Natural killer cell (primary cell): ENCODE data around the gene COL5A1. TPM values are rescaled to one million over a fixed set of nuclear protein-coding genes. Genes with fewer than 3 reads are reported as not detected.

ENCODE experiments used
- ATAC-seq, 3 donors: fragments of 150-1000 bp in 2 of 3; fragments of 200-7000 bp in 1 of 3; cut with Tn5 transposase; 1 replicate in 1 of 3; 2 replicates in 2 of 3; pipeline ENCODE4 v1.10.0; 2021; ENCODE audit warnings: mild to moderate bottlenecking in 2 of 3, moderate library complexity in 2 of 3
- DNase-seq, 2 donors: peaks; one replicate each; pipeline versions ENCODE4 v3.0.0 to v3.0.0-alpha.2; 2013 to 2021; ENCODE audit warnings: mixed read lengths in 1 of 2
- H3K27ac ChIP-seq: one replicate; pipeline ENCODE4 v1.5.1; 2013; ENCODE audit warnings: mild to moderate bottlenecking, low read length
- H3K27me3 ChIP-seq: one replicate; pipeline ENCODE4 v1.6.1; 2013; ENCODE audit warnings: low read length; ENCODE audit not compliant: control insufficient read depth, insufficient read depth
- H3K36me3 ChIP-seq: one replicate; pipeline ENCODE4 v1.6.1; 2013; ENCODE audit warnings: low read length; ENCODE audit not compliant: control insufficient read depth, insufficient read depth
- H3K4me1 ChIP-seq: one replicate; pipeline ENCODE4 v1.6.1; 2013; ENCODE audit warnings: low read length; ENCODE audit not compliant: control insufficient read depth, insufficient read depth
- H3K4me3 ChIP-seq: one replicate; pipeline ENCODE4 v1.5.1; 2013; ENCODE audit warnings: low read length
- H3K9me3 ChIP-seq: one replicate; pipeline ENCODE4 v1.6.1; 2013; ENCODE audit warnings: low read length; ENCODE audit not compliant: control insufficient read depth, insufficient read depth
- H3K27ac Mint-ChIP-seq, 2 donors: one replicate each; pipeline ENCODE4 v1.8.0; 2022; ENCODE audit warnings: mild to moderate bottlenecking in 2 of 2, mixed read lengths in 2 of 2, moderate library complexity in 1 of 2
- H3K27me3 Mint-ChIP-seq, 2 donors: one replicate each; pipeline ENCODE4 v1.8.0; 2022; ENCODE audit warnings: low read depth in 2 of 2, mixed read lengths in 2 of 2
- H3K36me3 Mint-ChIP-seq: one replicate; pipeline ENCODE4 v1.8.0; 2022; ENCODE audit warnings: mixed read lengths
- H3K4me1 Mint-ChIP-seq, 2 donors: one replicate each; pipeline ENCODE4 v1.8.0; 2022; ENCODE audit warnings: mixed read lengths in 2 of 2
- H3K4me3 Mint-ChIP-seq: one replicate; pipeline ENCODE4 v1.8.0; 2022; ENCODE audit warnings: mild to moderate bottlenecking, moderate library complexity, mixed read lengths
- H3K9me3 Mint-ChIP-seq, 2 donors: one replicate each; pipeline ENCODE4 v1.8.0; 2022; ENCODE audit warnings: mixed read lengths in 2 of 2
- WGBS: methylation state at CpG from one replicate; pipeline ENCODE4 v1.1.7; 2013; ENCODE audit warnings: missing lambda C conversion rate; ENCODE audit not compliant: insufficient coverage; 5-methylcytosine and 5-hydroxymethylcytosine counted together
- intact Hi-C: fragments of 100-400 bp; cut with micrococcal nuclease; formaldehyde crosslinking; loops from one replicate; pipeline ENCODE4 v1.14.2; 2022
- total RNA-seq, 4 donors: library from RNA; stranded (reverse); fragments of 120-200 nt in 1 of 4; gene quantifications; one replicate each; pipeline versions ENCODE4 v1.2.3 to v1.2.4, GENCODE V29; 2013 to 2022
- TF ChIP-seq, protein P1 (sequence below): fragments of 200-600 bp; IDR thresholded peaks from one replicate; pipeline ENCODE4 v1.8.0; 2022; ENCODE audit warnings: antibody characterized with exemption

The COL5A1 gene
- total RNA-seq, 3 donors from 2014 or later (not counting 1 experiment from before 2014, with no cell fraction given), result 0.11 to 0.28 (median 0.23) TPM

DNA sequence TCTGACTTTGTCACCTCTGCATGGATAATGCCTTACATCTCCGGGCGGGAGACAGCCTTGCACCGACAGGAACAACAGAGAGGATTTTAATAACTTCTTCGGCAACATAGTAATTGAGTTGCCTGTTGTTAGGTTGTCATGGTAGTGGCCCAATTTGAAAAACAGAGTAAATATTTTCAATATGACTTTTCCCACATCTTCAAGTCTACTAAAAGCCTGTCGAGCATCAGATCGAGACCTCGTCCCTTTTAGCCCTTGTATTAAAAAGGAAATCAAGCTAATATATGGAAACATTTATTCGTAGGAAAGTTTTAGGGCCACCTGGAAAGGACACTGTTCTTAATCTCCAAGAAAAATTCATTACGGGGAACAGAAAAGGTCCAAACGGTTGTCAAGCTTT lies 168.2 kb downstream of the COL5A1 start:
- no peak overlapping the region for H3K27ac Mint-ChIP-seq
- H3K27me3 ChIP-seq, result no peaks in the 10 kb centered on the region
- intact Hi-C loops, result no loop called here
- no peak overlapping the region for H3K27ac ChIP-seq
- H3K4me1 ChIP-seq, result no peaks in the 10 kb centered on the region
- no peaks in the 10 kb centered on the region for H3K4me1 Mint-ChIP-seq
- H3K9me3 Mint-ChIP-seq, result no peaks in the 10 kb centered on the region
- no peaks in the 10 kb centered on the region for H3K9me3 ChIP-seq
- ATAC-seq, result no peak
- H3K4me3 ChIP-seq, result no peak overlapping the region
- no peaks in the 10 kb centered on the region for H3K36me3 Mint-ChIP-seq
- 89% methylated on average over 10 of the region's 10 CpGs for WGBS
- no peaks in the 10 kb centered on the region for H3K36me3 ChIP-seq
- H3K27me3 Mint-ChIP-seq, result no peaks in the 10 kb centered on the region
- TF ChIP-seq, protein P1, sequence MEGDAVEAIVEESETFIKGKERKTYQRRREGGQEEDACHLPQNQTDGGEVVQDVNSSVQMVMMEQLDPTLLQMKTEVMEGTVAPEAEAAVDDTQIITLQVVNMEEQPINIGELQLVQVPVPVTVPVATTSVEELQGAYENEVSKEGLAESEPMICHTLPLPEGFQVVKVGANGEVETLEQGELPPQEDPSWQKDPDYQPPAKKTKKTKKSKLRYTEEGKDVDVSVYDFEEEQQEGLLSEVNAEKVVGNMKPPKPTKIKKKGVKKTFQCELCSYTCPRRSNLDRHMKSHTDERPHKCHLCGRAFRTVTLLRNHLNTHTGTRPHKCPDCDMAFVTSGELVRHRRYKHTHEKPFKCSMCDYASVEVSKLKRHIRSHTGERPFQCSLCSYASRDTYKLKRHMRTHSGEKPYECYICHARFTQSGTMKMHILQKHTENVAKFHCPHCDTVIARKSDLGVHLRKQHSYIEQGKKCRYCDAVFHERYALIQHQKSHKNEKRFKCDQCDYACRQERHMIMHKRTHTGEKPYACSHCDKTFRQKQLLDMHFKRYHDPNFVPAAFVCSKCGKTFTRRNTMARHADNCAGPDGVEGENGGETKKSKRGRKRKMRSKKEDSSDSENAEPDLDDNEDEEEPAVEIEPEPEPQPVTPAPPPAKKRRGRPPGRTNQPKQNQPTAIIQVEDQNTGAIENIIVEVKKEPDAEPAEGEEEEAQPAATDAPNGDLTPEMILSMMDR, result no peak
- DNase-seq, result no peak
- no peak overlapping the region for H3K4me3 Mint-ChIP-seq

DNA sequence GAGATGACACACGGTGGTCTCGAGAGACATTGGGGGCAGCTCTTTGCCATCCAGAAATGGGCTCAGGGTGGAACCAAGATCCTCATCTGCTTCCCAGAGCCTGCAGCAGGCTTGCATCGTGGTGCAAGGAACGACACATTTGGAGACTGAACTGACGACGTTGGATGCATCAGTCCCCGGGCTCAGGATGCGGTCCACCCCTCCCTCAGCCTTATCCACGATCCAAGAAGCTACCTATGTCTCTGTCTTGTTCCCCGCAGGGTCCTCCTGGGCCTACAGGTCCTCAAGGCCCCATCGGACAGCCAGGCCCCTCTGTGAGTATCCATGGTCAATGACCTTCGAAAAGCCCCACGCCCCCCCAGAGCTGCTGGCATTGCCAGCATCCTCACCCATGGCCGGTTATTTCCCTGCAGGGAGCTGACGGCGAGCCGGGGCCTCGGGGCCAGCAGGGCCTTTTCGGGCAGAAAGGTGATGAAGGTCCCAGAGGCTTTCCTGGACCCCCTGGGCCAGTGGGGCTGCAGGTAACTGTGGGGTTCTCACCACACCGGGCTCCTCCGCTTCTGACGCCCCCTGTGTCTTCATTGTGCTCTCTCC lies 169.6 kb downstream of the COL5A1 start:
- WGBS, result 91% methylated on average over 22 of the region's 22 CpGs
- Mint-ChIP-seq H3K27me3 (no peaks in the 10 kb centered on the region), H3K4me3 (no peak overlapping the region), H3K4me1 (no peaks in the 10 kb centered on the region), H3K27ac (no peak overlapping the region), H3K36me3 (no peaks in the 10 kb centered on the region), H3K9me3 (no peaks in the 10 kb centered on the region)
- TF ChIP-seq, protein P1, result no peak
- no peak for DNase-seq
- ATAC-seq, result no peak
- Histone ChIP-seq H3K36me3 (no peaks in the 10 kb centered on the region), H3K9me3 (no peaks in the 10 kb centered on the region), H3K27ac (no peak overlapping the region), H3K27me3 (no peaks in the 10 kb centered on the region), H3K4me3 (no peak overlapping the region), H3K4me1 (no peaks in the 10 kb centered on the region)
- intact Hi-C loops, result no loop called here

DNA sequence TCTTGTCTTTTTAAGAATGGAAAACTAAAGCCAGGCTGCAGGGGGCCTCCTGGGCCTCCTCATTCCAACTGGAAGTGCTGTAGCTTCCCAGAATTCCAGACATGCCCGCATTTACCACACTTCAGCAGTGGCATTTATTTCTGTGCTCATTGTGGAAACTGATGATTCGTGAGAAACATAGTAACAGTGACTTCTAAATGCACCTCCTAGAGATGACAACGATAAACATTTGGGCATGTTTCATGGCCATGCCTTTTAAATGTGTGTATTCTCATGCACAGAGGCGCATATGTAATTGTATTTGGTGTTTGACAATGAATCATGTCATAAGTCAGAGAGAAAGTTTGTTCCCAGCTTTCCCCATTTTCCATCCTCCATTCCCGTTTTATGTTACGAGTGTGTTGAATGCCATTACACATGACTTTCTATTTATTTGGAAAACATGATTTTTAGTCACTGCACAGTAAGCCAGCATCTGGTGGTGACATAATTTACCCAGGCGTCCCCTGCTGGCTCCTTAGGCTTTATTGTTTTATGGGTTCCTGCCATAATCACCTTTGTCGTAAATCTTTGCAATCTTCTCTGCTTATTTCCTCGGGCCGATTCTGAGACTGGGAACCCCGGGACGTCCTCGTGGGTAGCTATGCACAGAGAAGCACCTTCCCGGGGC lies 170.2 kb downstream of the COL5A1 start:
- Mint-ChIP-seq H3K27me3 (no peaks in the 10 kb centered on the region), H3K9me3 (no peaks in the 10 kb centered on the region), H3K27ac (no peak overlapping the region), H3K4me1 (no peaks in the 10 kb centered on the region), H3K36me3 (no peaks in the 10 kb centered on the region), H3K4me3 (no peak overlapping the region)
- no peak overlapping the region for H3K4me3 ChIP-seq
- DNase-seq, result no peak
- no peaks in the 10 kb centered on the region for H3K4me1 ChIP-seq
- no peak overlapping the region for H3K27ac ChIP-seq
- intact Hi-C loops, result no loop called here
- ATAC-seq, result no peak
- no peaks in the 10 kb centered on the region for H3K27me3 ChIP-seq
- TF ChIP-seq, protein P1, result no peak
- H3K9me3 ChIP-seq, result no peaks in the 10 kb centered on the region
- no peaks in the 10 kb centered on the region for H3K36me3 ChIP-seq
- 91% methylated on average over 14 of the region's 14 CpGs for WGBS

DNA sequence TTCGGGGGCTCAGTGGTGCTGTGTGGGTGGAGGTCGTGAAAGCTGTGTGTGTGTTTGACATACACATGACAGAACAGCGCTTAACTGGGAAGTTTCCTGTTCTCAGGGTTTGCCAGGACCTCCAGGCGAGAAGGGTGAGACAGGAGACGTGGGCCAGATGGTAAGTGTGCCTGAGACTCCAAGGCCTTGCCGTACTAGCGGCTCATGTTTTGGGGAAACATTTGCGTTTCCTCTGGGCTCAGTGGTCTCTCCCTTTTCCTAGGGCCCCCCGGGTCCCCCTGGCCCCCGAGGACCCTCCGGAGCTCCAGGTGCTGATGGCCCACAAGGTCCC lies 170.7 kb downstream of the COL5A1 start:
- intact Hi-C loops, result no loop called here
- H3K27ac ChIP-seq, result no peak overlapping the region
- no peaks in the 10 kb centered on the region for H3K9me3 ChIP-seq
- Mint-ChIP-seq H3K4me3 (no peak overlapping the region), H3K9me3 (no peaks in the 10 kb centered on the region), H3K27me3 (no peaks in the 10 kb centered on the region), H3K36me3 (no peaks in the 10 kb centered on the region), H3K4me1 (no peaks in the 10 kb centered on the region), H3K27ac (no peak overlapping the region)
- no peaks in the 10 kb centered on the region for H3K27me3 ChIP-seq
- no peak overlapping the region for H3K4me3 ChIP-seq
- no peaks in the 10 kb centered on the region for H3K4me1 ChIP-seq
- TF ChIP-seq, protein P1, result no peak
- DNase-seq (no peak), ATAC-seq (no peak)
- no peaks in the 10 kb centered on the region for H3K36me3 ChIP-seq
- 82% methylated on average over 11 of the region's 11 CpGs for WGBS
